ENCODE results near the gene DHODH. TPM values are rescaled to one million over a fixed set of nuclear protein-coding genes. Genes with fewer than 3 reads are reported as not detected.
"Not testable (repeated sequence)": the region's sequence is repeated elsewhere in the genome, so short reads cannot be mapped to it uniquely, and the experiment has no call there.

The DHODH gene
- total and polyA plus RNA-seq, 2 of the 8 experiments (the other 6 are each of a cell fraction or from before 2014, with no cell fraction given), result 9.1 to 19.4 TPM

DNA sequence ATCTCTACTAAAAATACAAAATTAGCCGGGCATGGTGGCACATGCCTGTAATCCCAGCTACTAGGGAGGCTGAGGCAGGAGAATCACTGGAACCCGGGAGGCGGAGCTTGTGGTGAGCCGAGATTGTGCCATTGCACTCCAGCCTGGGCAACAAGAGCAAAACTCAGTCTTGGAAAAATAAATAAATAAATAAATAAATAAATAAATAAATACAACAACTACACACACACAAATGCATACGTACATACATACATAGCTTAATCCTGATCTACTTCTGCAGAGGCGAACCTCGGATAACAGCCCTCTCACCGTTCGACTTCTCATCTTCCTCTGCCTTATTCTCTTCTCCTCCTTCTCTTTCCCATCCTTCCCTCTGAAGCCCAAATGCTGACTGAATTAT is 11.0 kb upstream of the DHODH start:
- not testable (repeated sequence) for H3K9ac ChIP-seq (replicated peaks in 1 of 4; ENCODE audit: extremely low read depth in 1 of 4, low read depth in 3 of 4, low read length in 3 of 4); DNase-seq (ENCODE audit: low read depth in 1 of 2, low spot score in 2 of 2)

More for the DNA sequence above, 11.0 kb upstream of the DHODH start:
- H3K23me2 ChIP-seq (ENCODE audit: low read depth, low read length); H2BK12ac ChIP-seq (ENCODE audit: low read depth, low read length); H4K5ac ChIP-seq (ENCODE audit: insufficient read length, low read depth, low read length); H3K9me3 ChIP-seq (ENCODE audit: insufficient read depth in 2 of 2, low read depth in 1 of 2, low read length in 1 of 2); H3K4me3 ChIP-seq (ENCODE audit: extremely low read depth in 1 of 4, insufficient read depth in 2 of 4, low read depth in 3 of 4, low read length in 4 of 4); H2BK5ac ChIP-seq (ENCODE audit: low read depth, low read length); H3K23ac ChIP-seq (ENCODE audit: insufficient read length); H3K27me3 ChIP-seq (replicated peaks in 1 of 4; ENCODE audit: control insufficient read depth in 3 of 4, extremely low read depth in 1 of 4, insufficient read depth in 3 of 4, low read length in 3 of 4); H2BK20ac ChIP-seq (ENCODE audit: low read length); H3K4me2 ChIP-seq (ENCODE audit: insufficient read depth in 1 of 2, low read depth in 2 of 2, low read length in 2 of 2); H3K18ac ChIP-seq (ENCODE audit: extremely low read depth, low read length); H4K20me1 ChIP-seq (replicated peaks in 1 of 2; ENCODE audit: control insufficient read depth in 1 of 2, insufficient read depth in 2 of 2, low read length in 2 of 2); H3K36me3 ChIP-seq (ENCODE audit: control insufficient read depth in 2 of 4, insufficient read depth in 4 of 4, low read length in 3 of 4); H3K79me1 ChIP-seq (ENCODE audit: low read depth, low read length); H3K27ac ChIP-seq (ENCODE audit: low read depth, low read length); FAIRE-seq; H2BK120ac ChIP-seq (replicated peaks; ENCODE audit: low read depth, low read length); H3K4ac ChIP-seq (replicated peaks; ENCODE audit: insufficient read length, low read depth, low read length); H2BK15ac ChIP-seq (ENCODE audit: low read length); POLR2A ChIA-PET (ENCODE audit: partially characterized antibody); CTCF ChIA-PET (ENCODE audit: partially characterized antibody); H3K14ac ChIP-seq (ENCODE audit: insufficient read length); H2AK5ac ChIP-seq (ENCODE audit: low read depth, low read length); H3K4me1 ChIP-seq (replicated peaks in 1 of 4; ENCODE audit: control insufficient read depth in 3 of 4, insufficient read depth in 4 of 4, low read length in 3 of 4); H3K79me2 ChIP-seq (ENCODE audit: control insufficient read depth in 1 of 2, insufficient read depth in 2 of 2, low read length in 2 of 2); H4K8ac ChIP-seq (ENCODE audit: extremely low read depth, insufficient read depth, low read length); H2AFZ ChIP-seq (ENCODE audit: low read length); H4K91ac ChIP-seq (replicated peaks; ENCODE audit: insufficient read length, low read length); H3K56ac ChIP-seq (replicated peaks; ENCODE audit: insufficient read length, low read depth, low read length): not testable (repeated sequence)
- 92% methylated on average over 9 of the region's 9 CpGs; no CpG with 5 or more reads in 1 of the 2 experiments for WGBS, 2 experiments (ENCODE audit: extremely low coverage in 1 of 2, insufficient coverage in 1 of 2, insufficient read length in 1 of 2, insufficient replicate concordance in 2 of 2, low coverage in 1 of 2, low lambda C conversion rate in 2 of 2, missing lambda C conversion rate in 1 of 2)
